Endothelial cell of umbilical vein (primary cell): ENCODE data around the gene PAK6. TPM values are rescaled to one million over a fixed set of nuclear protein-coding genes. Genes with fewer than 3 reads are reported as not detected.

Experiments
- BruUV-seq: library from RNA; stranded (reverse); fragments of 400-500 nt; replicated peaks from 2 replicates; lab custom pipeline; 2021; lab: Mats Ljungman, UMichigan
- CTCF ChIA-PET: fragments of 300-600, 350-600 bp; sonication (Branson Sonifier 250); formaldehyde crosslinking; loops from one replicate; lab custom pipeline; 2021; ENCODE audit warnings: antibody characterized with exemption, inconsistent platforms; lab: Charles Lee
- POLR2A ChIA-PET: fragments of 300-600, 350-600 bp; sonication (Branson Sonifier 250); formaldehyde crosslinking; loops from one replicate; lab custom pipeline; 2021; ENCODE audit warnings: antibody characterized with exemption, inconsistent platforms; lab: Charles Lee
- DNase-seq: peaks from one replicate; pipeline ENCODE4 v3.0.0-alpha.2; 2011; ENCODE audit warnings: low read depth, low spot score
- FAIRE-seq: peaks from 2 replicates; lab custom pipeline; 2011; peaks lifted over from hg19 to GRCh38; lab: Jason Lieb, UNC
- H2AFZ ChIP-seq: 2 replicates; pipeline ENCODE4 v1.6.0; 2012; ENCODE audit warnings: low read depth, low read length, control low read depth, inconsistent platforms
- H3K27ac ChIP-seq: 2 replicates; pipeline ENCODE4 v1.5.1; 2011; ENCODE audit warnings: low read depth, mild to moderate bottlenecking, control low read depth, low read length, moderate library complexity; ENCODE audit not compliant: insufficient read depth
- H3K27me3 ChIP-seq, 2 experiments: 2 replicates each; pipeline versions ENCODE4 v1.6.0 to v1.6.1; 2011; ENCODE audit warnings: low read length in 2 of 2, mixed read lengths in 1 of 2; ENCODE audit not compliant: control insufficient read depth in 2 of 2, insufficient read depth in 2 of 2
- H3K36me3 ChIP-seq, 2 experiments: 2 replicates in 1 of 2; 3 replicates in 1 of 2; pipeline ENCODE4 v1.5.1; 2011; ENCODE audit warnings: low read length in 2 of 2, mild to moderate bottlenecking in 1 of 2, moderate library complexity in 1 of 2; ENCODE audit not compliant: control insufficient read depth in 2 of 2, insufficient read depth in 2 of 2; ENCODE audit errors: extremely low read depth in 1 of 2
- H3K4me1 ChIP-seq: 3 replicates; pipeline ENCODE4 v1.5.1; 2011; ENCODE audit warnings: mild to moderate bottlenecking, low read length; ENCODE audit not compliant: control insufficient read depth, insufficient read depth; ENCODE audit errors: extremely low read depth
- H3K4me2 ChIP-seq: 2 replicates; pipeline ENCODE4 v1.6.1; 2011; ENCODE audit warnings: low read length, control low read depth, mixed read lengths; ENCODE audit not compliant: insufficient read depth
- H3K4me3 ChIP-seq, 3 experiments: fragments of 200-600 bp in 1 of 3; sonication (generic), shearing (Covaris generic) in 1 of 3; replicated peaks in 1 of 3; 2 replicates each; pipeline ENCODE4 v1.5.1; 2011 to 2016; ENCODE audit warnings: control low read depth in 3 of 3, low read length in 3 of 3, mild to moderate bottlenecking in 2 of 3, inconsistent platforms in 1 of 3, low read depth in 1 of 3, moderate library complexity in 1 of 3; ENCODE audit not compliant: insufficient read depth in 1 of 3
- H3K79me2 ChIP-seq: 2 replicates; pipeline ENCODE4 v1.6.0; 2012; ENCODE audit warnings: low read length, inconsistent platforms; ENCODE audit not compliant: control insufficient read depth, insufficient read depth
- H3K9ac ChIP-seq: replicated peaks from 2 replicates; pipeline ENCODE3; 2011; ENCODE audit warnings: low read length, control low read depth; ENCODE audit not compliant: insufficient read depth; ENCODE audit errors: extremely low read depth
- H3K9me1 ChIP-seq: replicated peaks from 3 replicates; pipeline ENCODE4 v1.6.0; 2011; ENCODE audit warnings: mild to moderate bottlenecking, low read length; ENCODE audit not compliant: control insufficient read depth, insufficient read depth; ENCODE audit errors: extremely low read depth
- H3K9me3 ChIP-seq: replicated peaks from 2 replicates; pipeline ENCODE4 v1.5.1; 2012; ENCODE audit warnings: low read length, inconsistent platforms; ENCODE audit not compliant: control insufficient read depth, insufficient read depth
- H4K20me1 ChIP-seq: replicated peaks from 2 replicates; pipeline ENCODE3; 2011; ENCODE audit warnings: mild to moderate bottlenecking, low read length; ENCODE audit not compliant: control insufficient read depth, insufficient read depth; ENCODE audit errors: extremely low read depth
- CTCF ChIP-seq, 2 donors: IDR thresholded peaks; 1 replicate in 1 of 2; 2 replicates in 1 of 2; pipeline ENCODE4 v1.5.1; 2011; ENCODE audit warnings: low read length in 2 of 2, mild to moderate bottlenecking in 2 of 2, moderate library complexity in 2 of 2, control low read depth in 1 of 2, inconsistent platforms in 1 of 2, low read depth in 1 of 2; ENCODE audit not compliant: insufficient read depth in 1 of 2; ENCODE audit errors: extremely low read depth in 1 of 2
- MYC ChIP-seq: IDR thresholded peaks from one replicate; pipeline ENCODE4 v1.6.1; 2011; ENCODE audit warnings: mild to moderate bottlenecking, low read depth, low read length
- POLR2A ChIP-seq: IDR thresholded peaks from 2 replicates; pipeline ENCODE4 v1.6.1; 2012; ENCODE audit warnings: low read depth, mild to moderate bottlenecking, control low read depth, low read length
- dilution Hi-C: fragments of 300-500 bp; cut with MboI; formaldehyde crosslinking; loops from one replicate; pipeline ENCODE4 v1.15.0; 2019; ENCODE audit warnings: low sequenced_read_pairs; ENCODE audit not compliant: extremely low pct_ligation_motif_present
- intact Hi-C: fragments of 100-400 bp; cut with micrococcal nuclease; formaldehyde crosslinking; loops from one replicate; pipeline ENCODE4 v1.10.0; 2022
- polyA plus RNA-seq, 4 experiments: library from polyadenylated mRNA; depleted of rRNA in 3 of 4; stranded (reverse) in 3 of 4; unstranded in 1 of 4; fragments of >200 nt; gene quantifications; 2 replicates each; pipeline versions ENCODE4 v1.2.1 to v1.2.3, GENCODE V29; 2011 to 2012; ENCODE audit warnings: missing spikeins in 1 of 4
- total RNA-seq: library from RNA; stranded (reverse); gene quantifications from 2 replicates; pipeline ENCODE4 v1.2.3, GENCODE V29; 2021
- TF ChIP-seq, protein P1 (sequence below): IDR thresholded peaks from 2 replicates; pipeline ENCODE4 v1.6.1; 2011; ENCODE audit not compliant: insufficient read depth, insufficient read length

PAK6 gene
- total and polyA plus RNA-seq, 2 donors (not counting 3 experiments of a cell fraction or from before 2014, with no cell fraction given), result not detected

- BruUV-seq, result no TSS peak
- dilution Hi-C loops, result no loop called here
- Histone ChIP-seq H3K9ac (no peak overlapping the region), H3K79me2 (no peaks in the 10 kb centered on the region), H3K4me1 (no peaks in the 10 kb centered on the region), H4K20me1 (no peaks in the 10 kb centered on the region), H2AFZ (no peak overlapping the region), H3K27me3 (peaks cover 17 to 25% of the 10 kb centered on the region in 2 experiments), H3K4me3 (no peak overlapping the region), H3K4me2 (no peak overlapping the region), H3K36me3 (no peaks in the 10 kb centered on the region), H3K9me3 (no peaks in the 10 kb centered on the region), H3K27ac (no peak overlapping the region), H3K9me1 (no peaks in the 10 kb centered on the region)
- peak; percentile 85 for FAIRE-seq
- DNase-seq, result peak; percentile 82
- POLR2A ChIA-PET, result no interaction called here
- TF ChIP-seq MYC, result no peak
- TF ChIP-seq, protein P1, sequence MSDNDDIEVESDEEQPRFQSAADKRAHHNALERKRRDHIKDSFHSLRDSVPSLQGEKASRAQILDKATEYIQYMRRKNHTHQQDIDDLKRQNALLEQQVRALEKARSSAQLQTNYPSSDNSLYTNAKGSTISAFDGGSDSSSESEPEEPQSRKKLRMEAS, result no peak
- peak; percentile 100 for TF ChIP-seq CTCF (IDR thresholded peaks at IDR 0.05; ENCODE audit: extremely low read depth in 1 of 2, insufficient read depth in 1 of 2, low read depth in 1 of 2, low read length in 2 of 2)
- no peak for TF ChIP-seq POLR2A
- intact Hi-C loops, result loop anchor here (1.0 to 10.0 kb wide), 4 partner anchors 35 to 229 kb away; partner anchors contain the start of genes BMF and PAK6
- CTCF ChIA-PET, result interaction anchor here (0.6 to 20.1 kb wide), 70 partner anchors 9 to 589 kb away, joined by 3 to 879 read pairs (median 6); partner anchors contain the start of genes ANKRD63, BAHD1, BMF and CCDC9B
Observed at GRCh38 chr15:40274350-40275274, 35.7 kb downstream of the PAK6 start.
